ENCODE results near the gene TRIM22.

The TRIM22 gene

DNA sequence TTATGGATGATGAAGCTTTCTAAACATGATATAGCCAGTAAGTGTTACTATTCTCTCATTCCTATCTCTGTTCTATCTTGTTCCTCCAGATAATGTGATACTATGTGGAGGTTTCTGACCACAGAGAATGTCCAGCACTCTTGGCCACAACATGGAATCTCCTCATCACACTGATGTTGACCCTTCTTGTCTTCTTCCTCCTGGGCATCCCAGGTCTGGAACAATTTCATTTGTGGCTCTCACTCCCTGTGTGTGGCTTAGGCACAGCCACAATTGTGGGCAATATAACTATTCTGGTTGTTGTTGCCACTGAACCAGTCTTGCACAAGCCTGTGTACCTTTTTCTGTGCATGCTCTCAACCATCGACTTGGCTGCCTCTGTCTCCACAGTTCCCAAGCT, 36.8 kb downstream of the TRIM22 start:
- TF ChIP-seq, protein P1, sequence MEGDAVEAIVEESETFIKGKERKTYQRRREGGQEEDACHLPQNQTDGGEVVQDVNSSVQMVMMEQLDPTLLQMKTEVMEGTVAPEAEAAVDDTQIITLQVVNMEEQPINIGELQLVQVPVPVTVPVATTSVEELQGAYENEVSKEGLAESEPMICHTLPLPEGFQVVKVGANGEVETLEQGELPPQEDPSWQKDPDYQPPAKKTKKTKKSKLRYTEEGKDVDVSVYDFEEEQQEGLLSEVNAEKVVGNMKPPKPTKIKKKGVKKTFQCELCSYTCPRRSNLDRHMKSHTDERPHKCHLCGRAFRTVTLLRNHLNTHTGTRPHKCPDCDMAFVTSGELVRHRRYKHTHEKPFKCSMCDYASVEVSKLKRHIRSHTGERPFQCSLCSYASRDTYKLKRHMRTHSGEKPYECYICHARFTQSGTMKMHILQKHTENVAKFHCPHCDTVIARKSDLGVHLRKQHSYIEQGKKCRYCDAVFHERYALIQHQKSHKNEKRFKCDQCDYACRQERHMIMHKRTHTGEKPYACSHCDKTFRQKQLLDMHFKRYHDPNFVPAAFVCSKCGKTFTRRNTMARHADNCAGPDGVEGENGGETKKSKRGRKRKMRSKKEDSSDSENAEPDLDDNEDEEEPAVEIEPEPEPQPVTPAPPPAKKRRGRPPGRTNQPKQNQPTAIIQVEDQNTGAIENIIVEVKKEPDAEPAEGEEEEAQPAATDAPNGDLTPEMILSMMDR (IDR thresholded peaks at IDR 0.05; ENCODE audit: low read depth, low read length, missing control alignments): no peak
- no peak for DNase-seq (ENCODE audit: low read depth)
- H3K4me3 ChIP-seq (ENCODE audit: low read depth, low read length): no peak overlapping the region

DNA sequence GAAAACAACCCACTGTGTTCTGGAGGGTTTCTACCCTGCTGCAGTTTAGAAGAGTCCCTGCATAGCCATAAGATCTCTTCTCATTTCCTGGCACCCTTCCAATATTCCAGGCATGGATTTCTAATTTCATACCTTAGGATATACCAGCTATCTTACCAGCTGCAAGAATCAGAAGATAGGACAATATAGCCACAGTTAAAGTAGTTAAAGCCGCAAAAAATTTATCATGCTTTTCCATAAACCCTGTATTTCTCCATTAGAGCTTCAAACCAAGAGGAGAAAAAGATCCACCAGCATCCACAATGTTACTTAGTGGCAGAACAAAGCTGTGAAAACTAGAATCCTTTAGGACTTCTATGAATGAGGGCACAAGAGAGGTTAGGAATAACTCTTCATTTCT, 38.1 kb downstream of the TRIM22 start:
- no peak overlapping the region for H3K4me3 ChIP-seq (ENCODE audit: low read depth, low read length)
- TF ChIP-seq, protein P1 (IDR thresholded peaks at IDR 0.05; ENCODE audit: low read depth, low read length, missing control alignments): no peak
- DNase-seq (ENCODE audit: low read depth): no peak

DNA sequence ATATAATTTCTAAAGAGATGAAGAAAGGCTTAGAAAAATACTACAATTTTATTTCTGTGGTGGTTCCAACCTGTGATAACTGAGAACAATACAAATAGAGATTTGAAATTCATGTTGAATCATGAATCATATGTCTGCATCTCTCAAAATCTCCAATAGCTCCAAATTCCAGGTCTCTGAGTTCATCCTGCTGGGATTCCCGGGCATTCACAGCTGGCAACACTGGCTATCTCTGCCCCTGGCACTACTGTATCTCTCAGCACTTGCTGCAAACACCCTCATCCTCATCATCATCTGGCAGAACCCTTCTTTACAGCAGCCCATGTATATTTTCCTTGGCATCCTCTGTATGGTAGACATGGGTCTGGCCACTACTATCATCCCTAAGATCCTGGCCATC, 46.8 kb downstream of the TRIM22 start, which contains the start of gene OR56B1:
Gene OR56B1 (plus strand): TSS at position 53 of the 400 bp plus-strand sequence. CDS start 69 bp downstream, at position 122.
- no peak within 1 kb of the TSS for H3K4me3 ChIP-seq (ENCODE audit: low read depth, low read length)
- TF ChIP-seq, protein P1 (IDR thresholded peaks at IDR 0.05; ENCODE audit: low read depth, low read length, missing control alignments): no peak
- DNase-seq (ENCODE audit: low read depth): no peak

DNA sequence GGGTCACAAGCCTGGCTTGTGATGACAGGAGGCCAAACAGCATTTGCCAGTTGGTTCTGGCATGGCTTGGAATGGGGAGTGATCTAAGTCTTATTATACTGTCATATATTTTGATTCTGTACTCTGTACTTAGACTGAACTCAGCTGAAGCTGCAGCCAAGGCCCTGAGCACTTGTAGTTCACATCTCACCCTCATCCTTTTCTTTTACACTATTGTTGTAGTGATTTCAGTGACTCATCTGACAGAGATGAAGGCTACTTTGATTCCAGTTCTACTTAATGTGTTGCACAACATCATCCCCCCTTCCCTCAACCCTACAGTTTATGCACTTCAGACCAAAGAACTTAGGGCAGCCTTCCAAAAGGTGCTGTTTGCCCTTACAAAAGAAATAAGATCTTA, 47.5 kb downstream of the TRIM22 start:
- no peak for DNase-seq (ENCODE audit: low read depth)
- TF ChIP-seq, protein P1 (IDR thresholded peaks at IDR 0.05; ENCODE audit: low read depth, low read length, missing control alignments): no peak
- no peak overlapping the region for H3K4me3 ChIP-seq (ENCODE audit: low read depth, low read length)

DNA sequence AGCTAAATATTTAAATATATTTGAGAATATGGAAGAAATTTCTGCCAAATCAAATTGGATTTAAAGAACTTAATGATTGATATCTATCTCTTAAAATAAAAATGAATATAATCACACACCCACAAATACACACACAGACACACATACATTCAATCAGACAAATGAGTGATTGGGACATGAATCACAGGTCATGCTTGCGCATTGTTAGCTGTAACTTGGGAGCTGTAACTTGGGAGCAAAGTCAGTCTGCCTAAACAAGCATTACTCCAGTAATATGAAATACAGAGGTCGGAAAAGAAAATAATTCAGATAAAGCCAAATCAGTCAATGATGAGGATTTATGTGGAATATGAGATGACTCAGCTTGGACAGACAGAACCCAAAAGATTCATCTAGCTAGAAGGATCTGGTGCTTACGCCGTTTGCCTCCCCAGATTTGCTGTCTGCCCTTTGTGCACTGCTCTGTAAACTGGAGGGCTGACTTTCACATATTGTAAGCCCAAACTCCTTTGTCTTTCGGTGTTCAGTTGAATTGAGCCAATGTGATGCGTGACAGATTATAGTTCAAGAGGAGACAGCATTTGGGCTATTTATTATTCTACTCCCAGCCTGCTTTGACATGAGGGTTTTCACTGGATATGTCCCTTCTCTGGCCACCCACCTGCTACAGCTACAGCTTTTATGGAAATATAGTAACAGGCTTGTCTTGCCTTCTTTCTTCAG, 48.2 kb downstream of the TRIM22 start:
- H3K4me3 ChIP-seq (ENCODE audit: low read depth, low read length): no peak overlapping the region
- TF ChIP-seq, protein P1 (IDR thresholded peaks at IDR 0.05; ENCODE audit: low read depth, low read length, missing control alignments): no peak
- DNase-seq (ENCODE audit: low read depth): no peak

DNA sequence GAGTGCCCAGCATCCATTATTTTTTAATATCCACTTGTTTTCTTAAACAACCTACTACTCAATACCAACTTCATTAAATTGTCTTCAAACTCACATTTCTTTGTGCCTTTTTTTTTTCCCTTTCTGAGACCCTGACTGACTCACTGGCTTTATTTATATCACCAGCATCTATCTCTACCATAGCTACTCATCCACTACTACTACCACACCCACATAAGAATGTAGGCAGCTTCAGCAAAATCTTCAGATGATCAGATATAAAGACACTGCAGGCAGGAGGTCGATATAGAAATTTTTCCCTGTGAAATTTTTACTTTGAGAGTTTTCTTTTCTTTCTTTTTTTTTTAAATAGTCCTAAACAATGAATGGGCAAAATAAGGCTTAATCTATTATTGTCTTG, 48.8 kb downstream of the TRIM22 start:
- no peak for DNase-seq (ENCODE audit: low read depth)
- TF ChIP-seq, protein P1 (IDR thresholded peaks at IDR 0.05; ENCODE audit: low read depth, low read length, missing control alignments): no peak
- H3K4me3 ChIP-seq (ENCODE audit: low read depth, low read length): no peak overlapping the region

DNA sequence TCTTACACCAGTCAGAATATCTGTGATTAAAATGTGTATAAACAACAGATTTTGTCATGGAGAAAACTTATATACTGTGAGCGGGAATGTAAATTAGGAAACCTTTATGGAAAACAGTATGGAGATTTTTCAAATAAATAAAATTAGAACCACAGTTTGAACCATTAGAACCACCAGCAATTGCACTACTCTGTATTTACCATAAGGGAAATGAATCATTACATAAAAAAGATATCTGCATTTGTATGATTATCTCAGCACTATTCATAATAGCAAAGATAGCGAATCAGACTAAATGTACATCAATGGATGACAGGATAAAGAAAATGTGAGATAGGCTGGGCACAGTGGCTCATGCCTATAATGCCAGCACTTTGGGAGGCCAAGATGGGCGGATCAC, 57.0 kb downstream of the TRIM22 start:
- no peak for DNase-seq (ENCODE audit: low read depth)
- TF ChIP-seq, protein P1 (IDR thresholded peaks at IDR 0.05; ENCODE audit: low read depth, low read length, missing control alignments): no peak
- no peak overlapping the region for H3K4me3 ChIP-seq (ENCODE audit: low read depth, low read length)
